ENCODE data around the gene NRCAM. TPM values are rescaled to one million over a fixed set of nuclear protein-coding genes. Genes with fewer than 3 reads are reported as not detected.

The NRCAM gene
- total and polyA plus RNA-seq, 10 of the 15 experiments (the other 5 are each of a cell fraction or from before 2014, with no cell fraction given) = 0.30 to 2.0 (median 1.0) TPM

GRCh38 chr7:108440613-108441012 lies 15.6 kb downstream of the NRCAM start:
- Histone ChIP-seq H3K4me3 (no peak overlapping the region), H2AFZ (ENCODE audit: control insufficient read depth, low read depth, low read length) (no peak overlapping the region), H3K9me3 (replicated peaks; ENCODE audit: control insufficient read depth, insufficient read depth, low read length) (no peaks in the 10 kb centered on the region), H3K79me2 (ENCODE audit: control insufficient read depth, insufficient read depth, low read length) (no peaks in the 10 kb centered on the region), H4K20me1 (ENCODE audit: control insufficient read depth, insufficient read depth) (no peaks in the 10 kb centered on the region), H3K36me3 (ENCODE audit: control insufficient read depth in 2 of 2, insufficient read depth in 2 of 2, low read length in 1 of 2) (no peaks in the 10 kb centered on the region), H3K27ac (ENCODE audit: control insufficient read depth, insufficient read depth) (no peak overlapping the region), H3K4me2 (ENCODE audit: control insufficient read depth, insufficient read depth) (no peak overlapping the region), H3K9ac (ENCODE audit: control insufficient read depth, insufficient read depth, low read length) (no peak overlapping the region), H3K27me3 (replicated peaks in 1 of 2; ENCODE audit: control insufficient read depth in 2 of 2, insufficient read depth in 2 of 2, low read length in 1 of 2) (no peaks in the 10 kb centered on the region), H3K4me1 (ENCODE audit: control insufficient read depth, insufficient read depth, low read length) (no peaks in the 10 kb centered on the region)
- RAD21 ChIA-PET (ENCODE audit: unreplicated experiment) = no interaction called here
- WGBS (ENCODE audit: insufficient coverage, insufficient replicate concordance, low lambda C conversion rate, missing lambda C conversion rate) = 31% methylated on average over 3 of the region's 3 CpGs
- TF ChIP-seq STAT1 (conservative IDR thresholded peaks at IDR 0.05) = no peak
- TF ChIP-seq SMAD1 (IDR thresholded peaks at IDR 0.05; ENCODE audit: low read depth, partially characterized antibody) = no peak
- no peak for TF ChIP-seq NBN (IDR thresholded peaks at IDR 0.05)
- TF ChIP-seq FOXM1 (IDR thresholded peaks at IDR 0.05; ENCODE audit: low read depth, low read length) = no peak
- TF ChIP-seq ZBED1 (IDR thresholded peaks at IDR 0.05; ENCODE audit: borderline replicate concordance) = no peak
- no peak for TF ChIP-seq USF2 (IDR thresholded peaks at IDR 0.05; ENCODE audit: borderline replicate concordance, low read depth, low read length)
- no peak for TF ChIP-seq HCFC1 (IDR thresholded peaks at IDR 0.05; ENCODE audit: low read length)
- no peak for TF ChIP-seq SMC3 (IDR thresholded peaks at IDR 0.05; ENCODE audit: borderline replicate concordance, low read length)
- no peak for TF ChIP-seq E2F8 (IDR thresholded peaks at IDR 0.05; ENCODE audit: low read depth, partially characterized antibody)
- TF ChIP-seq IRF5 (IDR thresholded peaks at IDR 0.05; ENCODE audit: borderline replicate concordance) = no peak
- TF ChIP-seq CHD1 (IDR thresholded peaks at IDR 0.05; ENCODE audit: low read depth, low read length) = no peak
- TF ChIP-seq ZSCAN29 (IDR thresholded peaks at IDR 0.05) = no peak
- no peak for TF ChIP-seq USF1 (IDR thresholded peaks at IDR 0.05; ENCODE audit: borderline replicate concordance, extremely low read length, insufficient read depth, low read depth, low read length)
- no peak for TF ChIP-seq NR2F1 (conservative IDR thresholded peaks at IDR 0.05)
- no peak for TF ChIP-seq ASH2L (IDR thresholded peaks at IDR 0.05; ENCODE audit: borderline replicate concordance, low read depth)
- DNase-seq (ENCODE audit: low read depth, low spot score) = no peak
- no TSS peak for BruUV-seq (replicated peaks)
- ATAC-seq = no peak
- FAIRE-seq = no peak
- in situ Hi-C loops (cut with MboI) (no loop called here), intact Hi-C loops (cut with micrococcal nuclease; ENCODE audit: unreplicated experiment) (no loop called here)
- POLR2A ChIA-PET = no interaction called here
- CTCF ChIA-PET = no interaction called here
- SMC1A ChIA-PET (ENCODE audit: uncharacterized antibody, unreplicated experiment) = interaction anchor here (1.0 to 1.2 kb wide), 2 partner anchors 9 to 21 kb away, joined by 3 to 5 read pairs; no protein-coding TSS in a partner anchor
